DOHH2 (cell line): Measurements from ENCODE around the gene C1orf94.

Experiments
- CTCF ChIP-seq: fragments of 200-600 bp; sonication (generic); IDR thresholded peaks from one replicate; pipeline ENCODE4 v1.5.1; 2014; ENCODE audit warnings: antibody characterized with exemption, mild to moderate bottlenecking, low read depth, low read length; ENCODE audit not compliant: poor library complexity, severe bottlenecking
- EZH2phosphoT487 ChIP-seq: fragments of 200-600 bp; sonication (generic); IDR thresholded peaks from 2 replicates; pipeline ENCODE4 v1.6.1; 2017; ENCODE audit warnings: borderline replicate concordance, mild to moderate bottlenecking, antibody characterized with exemption, low read length, moderate library complexity, mixed read lengths

- TF ChIP-seq CTCF = no peak
- no peak for TF ChIP-seq EZH2phosphoT487
These were observed 89.6 kb downstream of the C1orf94 start for GRCh38 chr1:34266127-34266951.
